Stimulated activated CD4-positive, alpha-beta T cell treated with anti-CD3 and anti-CD28 coated beads, Interleukin-4, amount 100 ng/mL, for 4 hours (primary cell): Measurements from ENCODE around the gene GPA33.

ENCODE experiments used
- DNase-seq, 2 experiments: peaks; one replicate each; pipeline ENCODE4 v3.0.0-alpha.2; 2020

The GPA33 gene

DNA sequence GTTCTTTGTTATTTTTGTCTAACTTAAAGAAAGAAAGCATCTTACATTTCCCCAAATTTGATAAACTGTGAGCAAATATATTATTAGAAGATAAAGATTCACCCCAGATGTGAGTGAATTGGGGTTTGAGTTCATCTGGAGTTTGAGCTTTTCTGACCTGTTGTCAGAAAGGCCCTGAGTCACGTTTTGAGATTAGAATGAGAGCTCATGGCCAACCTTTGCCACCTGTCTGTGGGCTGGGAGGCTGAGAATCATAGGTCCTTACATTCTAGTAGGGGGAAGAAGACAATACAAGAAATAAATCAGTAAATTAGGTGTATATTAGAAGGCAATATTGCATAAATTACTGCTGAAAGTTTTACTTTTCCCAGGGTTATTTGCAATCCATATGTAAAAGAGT is 26.0 kb upstream of the GPA33 start:
- no peak for DNase-seq

- no peak for DNase-seq
Observed at GRCh38 chr1:167115655-167116054, 25.5 kb upstream of the GPA33 start.

DNA sequence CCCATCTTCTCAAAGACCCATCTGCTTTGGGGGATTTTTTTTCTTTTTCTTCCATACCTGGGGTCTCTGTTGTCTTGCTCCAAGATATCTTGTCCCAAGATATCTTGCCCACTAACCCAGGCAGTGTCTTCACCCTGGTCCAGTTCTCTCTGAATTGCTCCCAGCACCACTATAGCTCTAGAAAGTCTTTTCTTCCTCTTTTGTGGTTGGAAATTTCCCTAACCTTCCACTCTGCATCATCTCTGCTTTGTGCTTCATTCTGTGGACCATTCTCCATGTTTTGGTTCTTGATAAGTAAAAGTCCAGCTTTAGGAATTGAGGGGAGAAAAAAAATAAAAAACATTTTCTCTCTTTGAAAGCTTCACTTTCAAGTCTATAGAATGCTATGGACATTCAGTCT is 24.5 kb upstream of the GPA33 start:
- no peak for DNase-seq

DNA sequence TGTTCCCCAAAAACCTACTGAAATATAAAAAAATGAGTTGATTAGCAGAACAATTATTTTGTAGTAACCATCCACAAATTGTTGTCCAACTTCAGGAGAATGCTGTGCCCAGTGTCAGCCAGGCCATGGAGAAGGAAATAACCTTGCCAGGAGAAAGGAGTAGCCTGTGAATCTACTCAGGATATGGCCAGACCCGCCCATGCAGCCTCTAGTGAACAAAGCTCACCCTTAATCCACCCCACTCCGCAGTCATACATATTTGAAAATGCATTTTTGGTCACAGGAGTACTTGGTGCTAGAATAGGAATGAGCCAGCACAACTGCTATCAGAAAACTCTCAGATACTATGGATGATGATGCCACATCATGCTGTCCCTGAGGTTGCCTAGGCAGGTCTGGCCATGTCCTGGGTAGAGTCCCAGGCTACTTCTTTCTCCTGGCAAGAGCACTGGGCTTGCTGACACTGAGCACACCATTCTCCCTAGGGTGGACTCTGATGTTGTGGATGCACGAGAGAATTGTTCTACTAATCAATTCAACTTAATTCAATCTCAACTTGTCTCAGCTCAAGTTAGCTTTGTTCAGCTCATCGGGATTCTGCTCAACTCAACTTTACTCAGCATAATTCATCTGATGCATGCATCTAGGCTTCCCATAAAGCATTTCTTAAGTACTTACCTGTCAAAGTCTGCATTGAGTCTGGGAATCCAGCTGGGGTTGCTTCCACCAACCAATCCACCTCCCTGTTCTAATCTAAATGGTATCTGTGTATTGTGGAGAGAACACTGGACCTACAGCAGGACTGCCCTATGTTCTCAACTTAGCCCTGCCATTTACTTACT is 21.9 kb upstream of the GPA33 start:
- no peak for DNase-seq

GRCh38 chr1:167110586-167110985 is 20.4 kb upstream of the GPA33 start:
- no peak for DNase-seq

DNA sequence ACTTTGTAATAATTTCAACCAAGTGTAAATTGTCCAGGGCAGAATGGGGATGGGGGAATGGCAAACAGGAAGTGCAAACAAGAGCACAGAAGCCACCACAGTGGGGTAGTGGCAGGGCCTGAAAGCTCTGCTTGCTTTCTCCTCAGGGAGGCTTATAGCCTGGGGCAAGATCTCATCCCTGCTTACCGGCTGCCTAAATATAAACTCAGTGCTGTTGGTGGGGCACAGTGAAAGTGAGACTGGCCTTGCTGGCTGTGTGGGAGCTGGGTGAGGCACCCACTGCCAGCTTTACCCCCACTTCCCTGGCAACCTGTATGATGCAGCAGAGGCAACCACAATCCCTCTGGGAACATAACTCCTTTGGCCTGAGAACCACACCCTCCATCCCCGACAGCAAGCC is 18.9 kb upstream of the GPA33 start:
- DNase-seq, result no peak

DNA sequence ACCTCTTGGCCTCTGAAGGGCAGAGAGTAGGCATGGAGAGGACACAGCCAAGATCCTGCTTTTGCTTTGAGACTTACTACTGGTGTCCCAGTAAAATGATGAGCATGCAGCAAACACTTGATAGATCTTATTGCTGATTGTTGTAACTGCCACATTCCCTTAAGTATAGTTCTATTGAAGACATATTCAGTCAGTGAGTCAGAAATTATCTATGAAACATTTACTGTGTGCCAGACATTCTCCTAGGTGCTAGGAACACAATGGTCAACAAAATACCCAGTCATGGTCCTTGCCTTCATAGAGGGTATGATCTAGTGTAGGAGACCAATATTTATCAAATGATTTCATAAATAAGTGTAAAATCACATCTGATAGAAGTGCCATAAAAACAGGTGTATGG is 17.3 kb upstream of the GPA33 start:
- DNase-seq, result no peak

GRCh38 chr1:167106119-167106461 is 15.9 kb upstream of the GPA33 start:
- no peak for DNase-seq

DNA sequence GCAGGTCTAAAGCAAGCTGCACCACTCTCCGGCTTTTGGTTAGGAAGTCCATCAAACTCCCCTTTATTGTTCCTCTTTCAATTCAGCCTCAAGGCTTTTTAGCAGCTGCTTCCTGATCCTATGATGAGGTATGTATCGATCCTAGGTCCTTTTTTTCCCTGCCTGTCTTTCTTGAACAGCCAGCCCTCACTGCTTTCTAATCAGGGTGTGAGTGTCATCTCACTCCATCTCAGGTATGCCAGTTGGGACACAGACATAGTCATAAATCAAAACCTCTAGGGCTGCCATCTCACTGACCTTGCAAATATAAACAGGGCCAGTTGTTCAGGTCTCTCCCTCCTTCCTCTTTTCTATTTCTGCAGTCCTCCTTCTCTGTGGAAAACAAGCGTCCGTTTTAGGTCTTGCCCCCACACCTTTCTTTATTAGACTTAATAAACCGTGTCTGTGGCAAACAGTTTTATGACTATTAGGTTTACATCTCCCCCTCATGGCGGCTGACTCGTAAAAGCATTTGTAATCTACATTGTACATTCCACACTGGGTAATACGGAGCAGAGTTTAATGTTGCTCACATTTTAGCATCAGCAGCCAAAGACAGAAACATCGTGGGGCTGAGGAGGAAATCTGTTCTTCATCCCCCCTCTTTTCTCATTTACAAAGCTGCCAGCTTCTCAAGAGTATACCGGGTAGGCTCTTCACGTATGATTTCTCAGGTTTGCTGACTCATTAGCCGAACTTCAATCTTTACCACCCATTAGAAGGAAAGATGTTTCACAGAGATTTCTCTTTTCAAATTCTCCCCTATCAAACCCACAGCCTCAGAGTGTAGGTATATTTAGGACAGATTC is 15.3 kb upstream of the GPA33 start:
- no peak for DNase-seq

DNA sequence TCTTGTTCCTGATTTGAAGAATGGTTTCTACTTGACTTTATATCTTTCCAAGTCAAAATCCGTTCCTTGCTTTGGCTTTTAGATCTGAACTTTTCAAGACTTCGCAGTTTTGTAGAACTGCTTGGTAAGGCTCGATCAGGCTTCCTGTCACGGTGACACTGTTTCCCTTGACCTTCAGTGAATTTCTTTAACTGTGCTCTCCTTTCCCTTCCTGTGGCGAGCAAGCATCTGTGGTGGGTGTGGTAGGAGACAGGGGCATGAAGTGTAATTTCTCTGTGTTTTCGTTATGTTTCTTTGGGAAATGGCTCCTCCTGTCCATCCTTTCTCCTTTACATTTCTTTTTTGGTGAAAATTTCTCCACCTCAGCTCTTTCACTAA is 14.1 kb upstream of the GPA33 start:
- no peak for DNase-seq

DNA sequence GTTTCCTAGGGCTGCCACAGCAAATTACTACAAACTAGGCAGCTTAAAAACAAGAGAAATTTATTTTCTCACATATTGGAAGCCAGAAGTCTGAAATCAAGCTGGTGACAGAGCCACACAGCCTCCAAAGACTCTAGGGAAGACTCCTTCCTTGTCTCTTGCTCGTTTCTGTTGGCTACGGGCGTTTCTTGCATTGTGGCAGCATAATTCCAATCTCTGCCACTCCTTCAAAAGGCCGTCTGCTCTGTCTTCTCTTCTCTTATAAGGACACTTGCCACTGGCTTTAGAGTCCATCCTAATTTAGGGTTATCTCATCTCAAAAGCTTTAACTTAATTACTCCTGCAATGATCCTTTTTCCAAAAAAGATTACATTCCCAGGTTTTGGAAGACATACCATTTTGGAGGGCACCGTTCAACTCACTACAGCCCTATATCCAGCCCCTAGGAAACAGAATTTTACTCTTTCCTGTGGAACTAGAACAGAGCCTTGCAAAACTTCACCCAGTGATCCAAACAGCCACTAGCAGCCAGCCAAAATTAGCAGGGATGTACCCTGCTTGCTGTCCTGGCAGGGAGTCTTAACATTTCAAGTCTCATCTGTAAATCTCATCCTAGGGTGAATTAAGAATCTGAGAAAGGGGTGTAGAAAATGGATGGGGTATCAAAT is 12.9 kb upstream of the GPA33 start:
- no peak for DNase-seq

DNA sequence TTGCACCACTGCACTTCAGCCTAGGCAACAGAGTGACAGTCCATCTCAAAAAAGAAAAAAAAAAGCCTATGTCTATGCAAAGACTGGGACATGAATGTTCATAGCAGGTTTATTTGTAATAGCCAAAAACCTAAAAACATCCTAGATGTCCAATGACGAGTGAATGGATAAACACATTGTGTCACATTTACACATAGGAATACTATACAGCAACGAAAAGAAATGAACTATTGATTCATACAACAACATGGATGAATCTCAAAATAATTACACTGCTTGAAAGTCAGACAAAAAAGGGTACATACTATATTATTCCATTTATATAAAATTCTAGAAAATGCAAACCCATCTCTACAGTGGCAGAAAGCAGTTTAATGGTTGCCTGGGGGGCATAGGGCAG is 11.6 kb upstream of the GPA33 start:
- DNase-seq, result no peak

- no peak for DNase-seq
Observed at GRCh38 chr1:167100730-167101129, 10.6 kb upstream of the GPA33 start.

DNA sequence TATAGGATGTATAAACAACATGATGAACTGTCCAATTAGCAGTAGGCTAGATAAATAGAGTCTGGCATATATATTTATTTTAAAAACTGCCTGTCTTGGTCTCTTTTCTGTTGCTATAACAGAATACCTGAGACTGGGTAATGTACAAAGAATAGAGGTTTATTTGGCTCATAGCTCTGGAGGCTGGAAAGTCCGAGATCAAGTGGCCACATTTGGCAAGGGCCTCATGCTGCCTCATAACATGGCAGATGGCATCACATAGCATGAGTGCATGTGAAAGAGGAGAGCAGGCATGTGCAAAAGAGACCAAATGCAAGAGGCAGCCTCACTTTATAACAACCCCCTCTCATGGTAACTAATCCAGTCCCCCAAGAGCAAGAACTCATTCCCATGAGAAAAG is 9.7 kb upstream of the GPA33 start:
- DNase-seq, result no peak

DNA sequence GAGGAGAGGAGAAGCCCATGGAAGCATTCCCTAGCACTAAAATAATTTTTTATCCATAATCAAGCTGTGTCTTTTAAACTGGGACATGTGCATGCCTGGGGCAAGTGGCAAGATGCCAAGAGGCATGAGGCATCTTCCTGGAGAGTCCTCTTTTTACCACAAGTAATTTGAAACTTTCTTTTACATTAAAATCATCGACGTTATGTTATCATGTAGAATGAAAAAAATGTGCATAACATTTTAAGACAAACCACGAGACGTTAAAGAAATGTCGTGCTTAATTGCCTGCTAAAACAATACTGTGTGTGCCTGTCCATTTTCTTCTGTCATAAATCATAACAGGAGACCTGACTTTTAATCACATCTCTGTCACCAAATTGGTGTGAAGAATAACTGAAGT is 5.2 kb upstream of the GPA33 start:
- DNase-seq, result no peak

DNA sequence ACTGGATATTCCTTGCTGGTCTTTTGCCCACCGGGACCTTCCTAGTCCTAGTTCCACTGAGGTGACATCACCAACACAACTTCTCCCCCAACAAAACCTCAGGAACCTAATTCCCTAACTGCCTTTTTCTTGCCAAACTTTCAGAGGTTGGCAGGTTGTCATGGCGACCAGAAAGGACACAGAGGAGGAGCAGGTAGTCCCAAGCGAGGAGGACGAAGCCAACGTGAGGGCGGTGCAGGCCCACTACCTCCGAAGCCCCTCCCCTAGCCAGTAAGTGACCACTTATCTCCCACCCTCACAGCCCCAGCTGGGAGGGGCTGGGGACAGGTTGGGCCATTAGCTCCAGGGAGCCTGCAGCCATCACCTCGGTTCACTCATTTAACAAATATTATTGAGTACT is 4.5 kb upstream of the GPA33 start:
- DNase-seq, result no peak

DNA sequence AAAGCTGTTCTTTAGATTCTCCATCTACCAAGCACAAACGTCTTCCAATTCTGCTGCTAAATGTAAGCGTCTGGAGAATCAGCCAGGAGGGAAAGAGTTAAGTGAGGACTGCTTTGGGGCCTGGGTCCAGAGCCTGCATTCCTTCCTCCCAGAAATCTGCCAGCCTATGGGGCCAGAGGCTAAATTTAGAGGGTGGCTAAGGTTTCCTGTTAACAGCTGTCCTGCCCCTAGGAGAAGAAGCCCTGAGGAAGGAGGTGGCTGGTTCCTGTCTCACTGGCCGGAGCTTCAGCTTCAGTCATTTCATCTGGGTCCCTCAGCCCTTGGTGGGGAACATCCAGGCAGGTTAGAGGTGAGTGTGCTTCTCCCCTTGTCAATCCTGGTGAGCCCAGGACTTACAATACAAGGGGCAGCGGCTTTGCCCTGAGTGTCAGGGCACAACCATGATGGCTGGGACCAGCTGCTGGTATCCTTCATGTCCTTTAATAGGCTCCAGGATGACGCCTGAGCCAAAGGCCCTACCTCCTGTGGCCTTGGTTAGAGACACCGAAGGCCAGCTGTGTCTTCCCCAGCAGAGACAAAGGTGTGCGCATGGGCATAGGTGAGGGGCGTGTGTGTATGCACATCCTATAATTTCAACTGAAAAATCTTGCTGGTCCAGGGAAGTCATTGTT is 3.8 kb upstream of the GPA33 start, which contains the start of gene STYXL2:
Gene STYXL2, plus strand, starts transcription at position 230 of the 671 bp plus-strand sequence. CDS start 775 bp downstream, outside the sequence.
- DNase-seq, result no peak

- no peak for DNase-seq
Observed at GRCh38 chr1:167092653-167093052, 2.5 kb upstream of the GPA33 start.

DNA sequence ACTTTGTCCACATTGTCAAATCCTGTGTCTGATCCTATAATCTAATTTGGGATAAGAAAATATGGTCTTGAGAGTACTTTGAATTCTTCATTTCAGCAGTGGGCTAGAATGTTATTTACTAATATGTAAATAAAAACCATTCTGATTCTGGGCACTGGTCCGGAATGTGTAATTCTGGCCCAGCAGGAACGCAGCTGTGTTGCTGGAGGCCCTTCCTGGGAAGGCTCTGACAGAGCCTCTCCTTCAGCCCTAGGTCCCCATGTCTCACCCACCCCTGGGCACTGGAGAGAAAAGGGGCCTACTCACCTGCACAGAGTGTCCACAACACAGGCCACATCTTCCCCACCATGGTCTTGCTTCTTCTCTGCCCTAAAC is 251 bp downstream of the GPA33 start:
- DNase-seq, result no peak

- no peak for DNase-seq
Observed at GRCh38 chr1:167088746-167089417, 1.3 kb downstream of the GPA33 start.

GRCh38 chr1:167086768-167087167 is 3.4 kb downstream of the GPA33 start:
- DNase-seq, result no peak

DNA sequence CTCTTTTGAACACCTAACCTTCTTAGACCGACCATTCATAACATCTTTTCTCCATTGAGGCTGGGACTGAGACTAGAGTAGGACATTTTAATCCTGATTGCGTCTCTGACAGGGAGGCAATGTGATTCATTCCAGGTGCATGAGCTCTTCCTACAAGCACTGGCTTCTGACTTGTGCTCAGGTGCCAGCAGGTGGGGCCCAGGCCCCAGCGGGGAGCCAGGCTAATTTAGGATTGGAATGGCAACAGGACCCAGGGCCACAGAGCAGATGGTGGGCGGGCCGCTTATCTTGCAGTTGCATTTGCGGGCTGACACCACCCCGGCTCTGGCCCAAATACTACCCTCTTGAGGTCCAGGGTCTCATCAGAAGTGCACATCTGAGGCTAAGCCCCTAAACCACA is 4.1 kb downstream of the GPA33 start:
- DNase-seq, result no peak

DNA sequence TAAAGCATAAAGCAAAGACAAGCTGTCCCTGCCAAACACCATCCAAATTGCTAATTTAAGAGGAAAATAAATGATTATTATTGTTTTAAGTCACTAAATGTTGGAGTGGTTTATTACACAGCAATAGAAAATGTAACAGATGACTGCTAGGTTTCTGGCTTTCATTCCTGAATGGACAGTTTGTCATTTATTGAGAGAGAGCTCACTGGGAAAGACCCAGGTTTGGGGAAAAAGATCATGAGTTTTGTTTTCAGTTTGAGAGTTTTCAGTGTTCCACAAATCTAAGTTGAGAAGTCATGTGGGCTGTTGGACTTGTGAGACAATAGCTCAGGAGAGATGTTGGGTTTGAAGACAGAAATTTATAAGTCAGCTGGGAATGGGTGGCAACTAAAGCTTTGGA is 5.4 kb downstream of the GPA33 start:
- DNase-seq, result no peak
